Stomach smooth muscle (tissue), 2 donors: Measurements from ENCODE around the gene SOX15.

Experiments used
- H3K27ac ChIP-seq: one replicate; pipeline ENCODE4 v1.7.0; 2013; ENCODE audit warnings: mild to moderate bottlenecking, low read length, inconsistent platforms
- H3K27me3 ChIP-seq, 2 donors: one replicate each; pipeline ENCODE4 v1.7.0; 2013; ENCODE audit warnings: low read length in 2 of 2; ENCODE audit not compliant: insufficient read depth in 2 of 2, control insufficient read depth in 1 of 2
- H3K36me3 ChIP-seq, 2 donors: one replicate each; pipeline ENCODE4 v1.7.0; 2013; ENCODE audit warnings: low read length in 2 of 2; ENCODE audit not compliant: control insufficient read depth in 2 of 2, insufficient read depth in 2 of 2
- H3K4me1 ChIP-seq: one replicate; pipeline ENCODE4 v1.7.0; 2013; ENCODE audit warnings: low read length; ENCODE audit not compliant: control insufficient read depth, insufficient read depth
- H3K4me3 ChIP-seq, 2 donors: one replicate each; pipeline ENCODE4 v1.7.0; 2013; ENCODE audit warnings: low read length in 2 of 2
- H3K9ac ChIP-seq, 2 donors: one replicate each; pipeline ENCODE4 v1.7.0; 2013; ENCODE audit warnings: low read length in 2 of 2, mild to moderate bottlenecking in 1 of 2
- H3K9me3 ChIP-seq, 2 donors: one replicate each; pipeline ENCODE4 v1.7.0; 2013; ENCODE audit warnings: low read length in 2 of 2; ENCODE audit not compliant: control insufficient read depth in 2 of 2
- donor health status: healthy.
- donor health status: Pancreatic carcinoma.

Gene SOX15

DNA sequence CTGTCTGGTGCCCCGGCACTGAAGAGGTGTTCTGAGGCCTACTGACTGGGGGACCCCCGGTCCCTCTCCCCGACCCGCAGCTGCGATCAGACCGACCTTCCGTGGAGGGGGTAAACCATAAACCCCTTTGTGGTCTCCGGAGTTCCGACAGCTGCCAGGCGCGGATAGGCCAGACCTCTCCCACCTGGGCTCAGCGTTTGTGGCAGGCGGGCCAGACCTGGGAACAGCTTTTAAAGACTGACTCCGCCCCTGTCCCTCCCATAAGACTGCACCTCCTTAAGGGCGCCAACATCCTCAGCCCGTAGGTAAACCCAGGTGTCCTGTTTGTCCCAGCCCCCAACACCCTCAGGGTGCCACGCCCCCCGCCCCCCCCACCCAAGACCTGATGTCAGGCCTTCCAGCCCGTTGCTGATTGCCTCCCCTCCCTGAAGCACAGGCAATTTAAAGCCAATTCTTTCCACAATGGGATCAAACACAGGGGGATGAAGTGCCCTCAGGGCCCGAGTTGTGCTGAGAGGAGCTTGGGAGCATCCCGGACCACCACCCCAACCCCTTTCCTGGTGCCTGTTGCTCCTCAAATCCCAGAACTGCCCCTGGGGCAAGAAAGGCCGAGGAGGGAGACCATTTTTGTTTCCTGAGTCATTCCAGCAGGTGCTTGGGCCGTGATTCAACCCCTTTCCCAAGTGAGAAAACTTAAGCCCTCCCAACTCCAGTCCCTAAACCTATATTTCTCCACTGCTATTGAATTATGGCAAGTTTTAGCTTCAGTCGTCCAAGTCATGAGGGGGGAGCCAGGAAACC lies at the start of gene SOX15:
Gene SOX15 (minus strand): TSS at position 204 of the 801 bp plus-strand sequence. CDS start 418 bp downstream, outside the sequence.
- Histone ChIP-seq H3K36me3 (peaks cover 37 to 46% of the 10 kb centered on the region in 2 donors), H3K27me3 (no peaks in the 10 kb centered on the region), H3K27ac (peak within 1 kb of the TSS; percentile 71), H3K9ac (peak within 1 kb of the TSS; percentile 85 to 91), H3K4me3 (peak within 1 kb of the TSS; percentile 83 to 87), H3K4me1 (peaks cover 38% of the 10 kb centered on the region), H3K9me3 (no peaks in the 10 kb centered on the region)

DNA sequence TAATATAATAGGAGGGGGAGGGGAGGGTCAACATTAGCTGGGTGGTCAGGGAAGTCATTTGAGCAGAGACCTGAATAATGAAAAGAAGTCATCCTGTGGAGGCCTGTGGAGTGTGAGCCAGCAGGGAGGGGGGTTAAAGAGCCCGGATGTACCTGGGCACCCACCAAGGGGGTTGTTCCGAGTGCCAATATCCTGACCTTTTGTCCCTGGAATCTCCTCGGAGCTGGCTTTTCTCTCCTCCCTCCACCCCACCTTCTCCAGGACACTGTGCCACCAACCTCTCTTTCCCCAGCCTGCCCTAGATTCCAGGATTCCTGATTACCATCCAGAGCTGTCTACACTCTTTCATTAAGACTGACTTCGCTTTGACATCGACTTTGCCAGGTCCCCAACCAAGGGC lies 46.3 kb upstream of the SOX15 start:
- Histone ChIP-seq H3K27ac (no peak overlapping the region), H3K4me3 (no peak overlapping the region), H3K9me3 (no peaks in the 10 kb centered on the region), H3K9ac (no peak overlapping the region), H3K27me3 (no peaks in the 10 kb centered on the region), H3K36me3 (no peaks in the 10 kb centered on the region), H3K4me1 (peaks cover 2% of the 10 kb centered on the region)

DNA sequence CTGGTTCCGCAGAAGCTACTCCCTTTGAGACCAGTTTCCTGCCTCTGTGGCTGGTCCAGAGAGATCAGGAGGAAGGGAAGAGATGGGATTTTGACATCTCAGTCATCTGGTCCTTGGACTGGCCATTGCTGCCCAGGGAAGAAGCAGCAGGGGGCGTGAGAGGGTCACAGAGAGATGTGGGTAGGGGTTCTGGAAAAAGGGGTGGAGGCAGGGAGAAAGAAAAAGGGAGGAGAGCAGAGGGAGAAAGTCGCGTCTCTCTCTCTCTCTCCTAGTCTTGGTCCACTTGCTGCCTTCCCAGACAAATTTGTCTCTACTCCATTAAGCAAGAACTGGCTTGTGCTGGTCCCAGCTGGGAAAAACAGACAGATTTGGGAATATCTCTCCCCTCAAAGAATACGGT lies 44.5 kb upstream of the SOX15 start:
- Histone ChIP-seq H3K27me3 (no peaks in the 10 kb centered on the region), H3K9me3 (no peaks in the 10 kb centered on the region), H3K36me3 (no peaks in the 10 kb centered on the region), H3K27ac (no peak overlapping the region), H3K9ac (peak overlapping the region; percentile 28 to 36), H3K4me1 (peaks cover 2% of the 10 kb centered on the region), H3K4me3 (no peak overlapping the region)

DNA sequence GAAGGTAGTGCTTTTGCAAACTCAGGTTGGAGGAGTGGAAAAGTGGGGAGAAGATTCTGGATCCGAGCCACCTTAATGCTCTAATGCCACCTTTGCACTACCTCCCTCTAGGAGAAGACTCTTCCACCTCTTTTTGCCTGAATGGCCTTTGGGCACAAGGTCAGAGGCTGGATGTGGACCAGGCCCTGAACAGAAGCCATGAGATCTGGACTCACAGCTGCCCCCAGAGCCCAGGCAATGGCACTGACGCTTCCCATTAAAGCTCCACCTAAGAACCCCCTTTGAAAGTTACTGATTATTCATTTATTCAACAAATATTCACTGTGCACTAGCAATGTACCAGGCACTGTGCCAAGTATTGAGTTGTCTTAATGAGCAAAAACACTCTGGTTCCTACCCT lies 43.2 kb upstream of the SOX15 start:
- Histone ChIP-seq H3K9ac (no peak overlapping the region), H3K27ac (no peak overlapping the region), H3K4me3 (no peak overlapping the region), H3K9me3 (no peaks in the 10 kb centered on the region), H3K27me3 (no peaks in the 10 kb centered on the region), H3K36me3 (no peaks in the 10 kb centered on the region), H3K4me1 (peaks cover 2% of the 10 kb centered on the region)

DNA sequence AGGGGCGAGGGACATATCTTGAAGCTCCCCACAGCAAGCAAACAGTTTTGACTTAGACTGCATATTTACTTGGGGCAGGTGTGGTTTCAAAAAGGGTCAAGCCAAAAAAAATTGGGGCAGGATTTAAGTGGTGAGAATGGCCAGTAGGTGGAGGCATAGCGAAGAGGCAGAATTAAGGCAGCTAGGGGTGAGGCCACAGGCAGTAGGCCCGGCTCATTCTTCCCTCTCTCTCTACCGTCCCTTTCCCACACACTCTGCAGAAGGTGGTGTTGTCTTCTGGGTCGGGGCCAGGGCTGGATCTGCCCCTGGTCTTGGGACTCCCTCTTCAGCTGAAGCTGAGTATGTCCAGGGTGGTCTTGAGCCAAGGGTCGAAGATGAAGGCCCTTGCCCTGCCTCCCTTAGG lies 42.6 kb upstream of the SOX15 start:
- H3K27ac ChIP-seq = no peak overlapping the region
- no peaks in the 10 kb centered on the region for H3K27me3 ChIP-seq
- H3K4me3 ChIP-seq = no peak overlapping the region
- no peaks in the 10 kb centered on the region for H3K36me3 ChIP-seq
- peaks cover 4% of the 10 kb centered on the region for H3K4me1 ChIP-seq
- H3K9ac ChIP-seq = no peak overlapping the region
- no peaks in the 10 kb centered on the region for H3K9me3 ChIP-seq

DNA sequence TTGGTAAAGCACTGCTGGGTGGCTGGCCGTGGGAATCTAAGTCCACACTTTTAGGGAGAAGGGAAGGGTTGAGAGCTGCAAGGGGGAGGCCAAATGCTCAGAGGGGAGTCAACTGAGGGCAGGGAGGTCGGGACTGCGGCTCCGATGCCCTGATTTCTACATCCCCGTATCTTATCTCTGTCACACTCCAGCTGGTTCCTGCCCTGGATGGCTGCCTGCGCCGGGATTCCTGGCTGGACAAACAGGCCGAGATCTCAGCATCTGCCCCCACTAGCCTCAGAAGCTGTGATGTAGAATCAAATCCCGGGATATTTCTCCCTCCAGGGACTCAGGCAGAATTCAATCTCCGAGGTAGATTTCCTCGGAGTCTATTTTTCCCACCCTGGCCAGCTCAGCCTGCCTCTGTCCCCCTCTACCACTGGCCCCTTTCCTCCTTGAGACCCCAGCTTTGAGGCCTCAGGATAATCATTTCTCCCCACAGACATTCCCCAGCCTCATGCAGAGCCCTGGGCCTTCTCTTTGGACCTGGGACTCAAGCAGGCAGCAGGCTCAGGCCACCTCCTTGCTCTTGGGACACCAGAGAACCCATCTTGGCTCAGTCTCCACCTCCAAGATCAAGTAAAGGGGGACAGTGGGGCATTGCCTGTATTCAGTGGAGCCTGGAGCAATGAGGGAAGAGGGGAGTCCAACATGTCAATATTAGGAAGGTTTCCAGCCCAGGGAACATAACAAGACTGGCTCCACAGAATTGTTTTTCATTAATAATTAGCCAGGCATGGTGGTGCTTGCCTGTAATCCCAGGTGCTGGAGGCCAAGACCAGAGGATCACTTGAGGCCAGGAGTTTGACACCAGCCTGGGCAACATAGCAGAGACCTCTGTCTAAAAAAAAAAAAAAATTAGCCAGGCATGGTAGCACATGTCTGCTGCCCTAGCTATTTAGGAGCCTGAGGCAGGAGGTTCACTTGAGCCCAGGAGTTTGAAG lies 41.8 kb upstream of the SOX15 start:
- H3K9ac ChIP-seq = no peak overlapping the region

DNA sequence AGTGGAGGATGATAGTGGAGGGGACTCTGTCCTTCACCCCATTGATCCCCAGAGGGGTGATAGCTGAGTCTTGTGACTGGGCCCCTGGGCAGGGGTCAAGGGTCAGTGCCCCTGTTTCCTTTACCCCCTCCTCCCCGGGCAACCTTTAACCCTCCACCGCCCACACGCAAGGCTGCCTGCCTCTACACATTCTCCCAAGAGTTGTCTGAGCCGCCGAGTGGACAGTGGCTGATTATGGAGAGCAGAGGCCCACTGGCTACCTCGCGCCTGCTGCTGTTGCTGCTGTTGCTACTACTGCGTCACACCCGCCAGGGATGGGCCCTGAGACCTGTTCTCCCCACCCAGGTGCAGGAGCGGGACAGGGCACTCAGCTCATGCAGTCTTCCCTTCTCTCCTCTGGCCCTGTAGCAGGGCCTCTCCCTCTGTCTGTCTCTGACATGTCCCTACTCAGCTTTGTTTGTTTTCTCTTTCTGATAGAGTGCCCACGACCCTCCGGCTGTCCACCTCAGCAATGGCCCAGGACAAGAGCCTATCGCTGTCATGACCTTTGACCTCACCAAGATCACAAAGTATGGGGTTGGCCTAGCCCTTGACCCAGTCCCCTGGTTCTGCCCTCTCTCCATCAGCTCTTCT lies 40.2 kb upstream of the SOX15 start, which contains the start of gene SHBG:
Gene SHBG (plus strand): TSS at position 197 of the 633 bp plus-strand sequence. CDS start 38 bp downstream, at position 235.
- Histone ChIP-seq H3K27ac (no peak within 1 kb of the TSS), H3K9ac (no peak within 1 kb of the TSS), H3K4me3 (no peak within 1 kb of the TSS), H3K4me1 (peaks cover 14% of the 10 kb centered on the region), H3K27me3 (no peaks in the 10 kb centered on the region), H3K9me3 (no peaks in the 10 kb centered on the region), H3K36me3 (peaks cover 2 to 4% of the 10 kb centered on the region in 2 donors)

More for the DNA sequence above, 41.8 kb upstream of the SOX15 start:
- Histone ChIP-seq H3K27me3 (no peaks in the 10 kb centered on the region), H3K4me3 (no peak overlapping the region), H3K36me3 (no peaks in the 10 kb centered on the region), H3K4me1 (peaks cover 9% of the 10 kb centered on the region), H3K9me3 (no peaks in the 10 kb centered on the region), H3K27ac (no peak overlapping the region)

DNA sequence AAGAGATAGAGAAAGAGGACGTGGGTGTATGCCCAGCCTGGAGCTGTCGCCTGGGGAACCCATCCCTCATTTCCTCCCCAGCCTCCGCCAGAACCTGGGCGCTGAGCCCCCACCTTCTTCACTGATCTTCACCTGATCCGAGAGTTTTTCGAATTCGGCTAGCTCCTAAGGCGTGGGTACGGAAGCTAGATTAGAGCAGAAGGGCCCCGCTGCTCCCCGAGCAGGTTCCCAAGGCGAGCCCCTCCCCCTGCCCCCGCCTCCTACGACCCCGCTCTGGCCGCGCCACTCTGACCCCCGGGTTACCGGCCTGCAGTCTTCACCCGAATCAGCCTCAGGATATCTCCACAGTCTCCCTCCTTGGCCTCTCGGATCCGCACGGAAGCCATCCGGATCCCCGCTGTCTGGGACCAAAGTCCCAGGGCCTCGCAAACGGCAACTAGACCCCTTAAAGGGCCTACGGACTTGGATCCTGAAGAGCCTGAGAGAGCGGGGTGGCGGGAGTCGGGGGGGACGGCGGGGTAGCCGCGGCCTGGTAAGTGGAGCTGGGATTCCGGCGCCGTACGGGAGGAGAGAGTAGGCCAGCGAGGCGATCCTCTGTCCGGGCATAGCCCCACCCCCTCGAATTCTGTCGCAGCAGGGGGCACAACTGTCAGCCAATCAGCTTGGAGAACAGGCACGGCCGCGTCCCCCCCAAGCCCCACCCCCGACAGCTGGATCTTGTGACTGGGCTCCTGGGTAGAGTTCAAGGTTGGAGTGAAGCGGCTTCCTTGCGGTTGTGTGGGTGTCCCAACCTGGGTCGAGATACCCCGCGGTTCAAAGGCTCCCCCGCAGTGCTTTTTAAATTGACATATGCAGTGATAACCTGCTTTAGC lies 37.6 kb upstream of the SOX15 start, which contains the start of gene SAT2:
Gene SAT2 (minus strand): TSS at position 572 of the 872 bp plus-strand sequence. CDS start 186 bp downstream, at position 386.
- H3K9me3 ChIP-seq = no peaks in the 10 kb centered on the region
- H3K4me3 ChIP-seq = peak within 1 kb of the TSS; percentile 86 to 87
- peak within 1 kb of the TSS; percentile 93 to 97 for H3K9ac ChIP-seq
- H3K36me3 ChIP-seq = peaks cover 2 to 4% of the 10 kb centered on the region in 2 donors
- H3K27me3 ChIP-seq = no peaks in the 10 kb centered on the region
- H3K4me1 ChIP-seq = peaks cover 12% of the 10 kb centered on the region
- peak within 1 kb of the TSS; percentile 90 for H3K27ac ChIP-seq

DNA sequence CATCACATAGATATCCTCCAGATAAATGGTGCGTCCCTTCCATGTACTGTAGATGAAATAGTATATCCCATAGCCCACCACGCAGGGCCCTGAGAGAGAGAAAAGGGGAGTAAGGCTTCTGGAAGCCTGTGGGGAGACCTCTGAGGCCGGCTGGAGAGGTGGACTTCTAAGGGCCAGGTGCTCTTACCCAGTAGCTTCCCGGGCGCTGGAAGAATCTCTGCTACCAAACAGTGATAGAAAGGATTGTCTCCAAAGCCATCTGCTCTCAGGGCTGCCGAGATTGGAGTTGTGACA lies 37.0 kb upstream of the SOX15 start:
- no peaks in the 10 kb centered on the region for H3K9me3 ChIP-seq
- H3K27me3 ChIP-seq = no peaks in the 10 kb centered on the region
- peaks cover 2 to 4% of the 10 kb centered on the region in 2 donors for H3K36me3 ChIP-seq
- H3K27ac ChIP-seq = peak overlapping the region; percentile 90
- peaks cover 12% of the 10 kb centered on the region for H3K4me1 ChIP-seq
- peak overlapping the region; percentile 93 to 97 for H3K9ac ChIP-seq
- peak overlapping the region; percentile 86 to 87 for H3K4me3 ChIP-seq
